Fibroblast of the aortic adventitia (primary cell): ENCODE results near the gene TPPP2. TPM values are rescaled to one million over a fixed set of nuclear protein-coding genes. Genes with fewer than 3 reads are reported as not detected.

Source experiments
- DNase-seq: peaks from one replicate; pipeline ENCODE4 v3.0.0-alpha.2; 2010; ENCODE audit warnings: low read depth
- H3K4me3 ChIP-seq: 2 replicates; pipeline ENCODE4 v1.5.1; 2011; ENCODE audit warnings: low read depth, mild to moderate bottlenecking, control low read depth, low read length, moderate library complexity
- CTCF ChIP-seq: IDR thresholded peaks from 2 replicates; pipeline ENCODE4 v1.5.1; 2011; ENCODE audit warnings: mild to moderate bottlenecking, low read length, control low read depth, inconsistent platforms; ENCODE audit not compliant: insufficient read depth
- total RNA-seq: library from RNA; depleted of rRNA; stranded (reverse); fragments of >200 nt; gene quantifications from 2 replicates; pipeline ENCODE4 v1.2.3, GENCODE V29; 2012; ENCODE audit warnings: low replicate concordance

The TPPP2 gene
- total RNA-seq, 1 donor = not detected

GRCh38 chr14:21016413-21017190 lies 13.4 kb upstream of the TPPP2 start:
- DNase-seq = no peak
- no peak for TF ChIP-seq CTCF
- no peak overlapping the region for H3K4me3 ChIP-seq

GRCh38 chr14:21017528-21018245 lies 12.3 kb upstream of the TPPP2 start:
- no peak for DNase-seq
- TF ChIP-seq CTCF = no peak
- H3K4me3 ChIP-seq = no peak overlapping the region

- no peak overlapping the region for H3K4me3 ChIP-seq
- DNase-seq = no peak
- no peak for TF ChIP-seq CTCF
These were observed 11.7 kb upstream of the TPPP2 start for GRCh38 chr14:21018286-21018685.

- no peak overlapping the region for H3K4me3 ChIP-seq
- TF ChIP-seq CTCF = no peak
- DNase-seq = no peak
These were observed 11.2 kb upstream of the TPPP2 start for GRCh38 chr14:21018781-21019180.

- no peak overlapping the region for H3K4me3 ChIP-seq
- DNase-seq = no peak
- no peak for TF ChIP-seq CTCF
These were observed 10.7 kb upstream of the TPPP2 start for GRCh38 chr14:21019366-21019765.

GRCh38 chr14:21020977-21021545 lies 9.0 kb upstream of the TPPP2 start:
- no peak for TF ChIP-seq CTCF
- no peak for DNase-seq
- no peak overlapping the region for H3K4me3 ChIP-seq
